Activated naive CD8-positive, alpha-beta T cell treated with anti-CD3 and anti-CD28 coated beads for 36 hours (primary cell): ENCODE data around the gene IFI27L2. TPM values are rescaled to one million over a fixed set of nuclear protein-coding genes. Genes with fewer than 3 reads are reported as not detected.

Source experiments
- DNase-seq: peaks from one replicate; pipeline ENCODE4 v3.0.0; 2021
- H3K27ac Mint-ChIP-seq: one replicate; pipeline ENCODE4 v1.8.0; 2022; ENCODE audit warnings: mild to moderate bottlenecking, moderate library complexity, mixed read lengths
- H3K27me3 Mint-ChIP-seq: one replicate; pipeline ENCODE4 v1.8.0; 2022; ENCODE audit warnings: mild to moderate bottlenecking, mixed read lengths
- H3K36me3 Mint-ChIP-seq: one replicate; pipeline ENCODE4 v1.8.0; 2021; ENCODE audit warnings: mild to moderate bottlenecking, mixed read lengths
- H3K4me1 Mint-ChIP-seq: one replicate; pipeline ENCODE4 v1.8.0; 2021; ENCODE audit warnings: mixed read lengths
- H3K4me3 Mint-ChIP-seq: one replicate; pipeline ENCODE4 v1.8.0; 2022; ENCODE audit warnings: mild to moderate bottlenecking, moderate library complexity, mixed read lengths
- H3K9me3 Mint-ChIP-seq: one replicate; pipeline ENCODE4 v1.8.0; 2022; ENCODE audit warnings: mixed read lengths
- total RNA-seq, 2 experiments: library from RNA; stranded (reverse); gene quantifications; one replicate each; pipeline ENCODE4 v1.2.3, GENCODE V29; 2021

IFI27L2 gene
- total RNA-seq, 2 experiments from 2014 or later: 51.5 to 55.6 TPM

DNA sequence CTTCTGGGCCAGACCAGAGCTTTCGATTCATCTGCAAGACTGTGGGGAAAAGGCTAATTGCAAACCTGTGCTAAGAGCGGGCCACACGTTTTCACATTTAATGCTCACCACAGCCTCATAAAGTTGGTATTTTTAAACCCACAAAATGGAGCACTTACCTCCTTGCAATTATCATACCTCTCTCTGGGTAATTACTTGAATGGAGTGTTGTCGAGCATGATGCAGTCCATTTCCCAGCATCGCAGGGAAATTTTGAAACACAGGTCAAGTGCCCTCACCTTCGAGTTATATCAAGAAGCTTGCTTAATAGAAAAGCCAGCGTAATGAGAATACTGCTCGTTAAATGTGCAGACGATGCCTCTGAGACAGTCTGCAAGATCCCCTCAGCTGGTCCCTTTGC is 8.8 kb upstream of the IFI27L2 start:
- DNase-seq: no peak
- H3K27me3 Mint-ChIP-seq: no peaks in the 10 kb centered on the region
- H3K9me3 Mint-ChIP-seq: peaks cover 1% of the 10 kb centered on the region
- H3K36me3 Mint-ChIP-seq: no peaks in the 10 kb centered on the region
- no peak overlapping the region for H3K27ac Mint-ChIP-seq
- H3K4me1 Mint-ChIP-seq: no peaks in the 10 kb centered on the region
- H3K4me3 Mint-ChIP-seq: no peak overlapping the region

DNA sequence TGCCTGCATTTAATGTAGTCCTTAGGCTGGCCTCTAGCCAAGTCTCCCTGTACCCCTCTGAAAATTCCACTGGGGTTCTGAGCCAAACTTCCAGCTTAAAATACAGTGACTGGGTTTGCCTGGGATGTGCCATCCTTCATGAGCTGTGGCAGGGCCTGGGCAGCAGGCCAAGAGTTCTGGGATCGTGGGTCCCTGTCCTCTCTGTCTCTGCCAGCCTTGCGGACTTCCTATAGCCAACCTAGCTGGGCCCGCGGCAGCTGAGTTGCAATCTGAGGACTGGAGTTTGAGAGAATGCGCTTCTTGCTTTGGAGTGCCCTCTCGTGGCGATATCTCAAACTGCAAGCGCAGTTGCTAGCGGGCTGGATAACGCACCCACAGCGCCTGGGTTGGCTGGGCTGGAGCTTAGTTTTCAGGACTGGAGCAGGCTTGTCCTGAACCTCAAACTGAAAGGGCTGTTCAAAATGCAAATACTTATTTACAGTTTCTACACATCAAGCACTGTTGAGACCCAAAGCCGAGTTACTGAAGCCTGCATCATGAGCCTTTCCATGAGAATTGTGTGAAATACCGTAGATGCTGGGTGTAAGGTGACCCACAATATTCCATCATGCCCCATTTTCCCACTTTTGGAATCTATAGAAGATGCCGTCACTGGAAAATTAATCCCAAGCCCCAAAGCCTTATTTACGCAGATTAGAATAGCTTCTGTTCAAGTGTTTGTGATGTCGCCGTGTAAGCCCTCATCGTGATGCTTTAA is 7.3 kb upstream of the IFI27L2 start:
- H3K4me3 Mint-ChIP-seq: no peak overlapping the region
- no peak overlapping the region for H3K27ac Mint-ChIP-seq
- H3K36me3 Mint-ChIP-seq: no peaks in the 10 kb centered on the region
- H3K27me3 Mint-ChIP-seq: no peaks in the 10 kb centered on the region
- peaks cover 3% of the 10 kb centered on the region for H3K4me1 Mint-ChIP-seq
- H3K9me3 Mint-ChIP-seq: peaks cover 1% of the 10 kb centered on the region
- DNase-seq: peak; percentile 76

DNA sequence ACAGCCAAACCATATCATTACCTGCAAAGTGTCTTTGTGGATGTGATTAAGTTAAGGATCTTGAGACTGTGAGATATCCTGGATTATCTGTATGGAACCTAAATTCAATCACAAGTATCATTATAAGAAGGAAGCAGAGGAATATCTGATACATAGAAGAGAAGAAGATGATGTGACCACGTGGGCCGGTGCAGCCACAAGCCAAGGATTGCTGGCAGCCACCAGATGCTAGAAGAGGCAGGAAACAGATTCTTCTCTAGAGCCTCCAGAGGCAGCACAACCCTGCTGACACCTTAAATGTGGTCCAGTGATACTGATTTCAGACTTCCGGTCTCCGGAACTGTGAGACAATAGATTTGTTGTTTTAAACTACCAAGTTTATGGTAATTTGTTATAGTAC is 6.1 kb upstream of the IFI27L2 start:
- DNase-seq: no peak
- H3K9me3 Mint-ChIP-seq: peaks cover 1% of the 10 kb centered on the region
- H3K36me3 Mint-ChIP-seq: no peaks in the 10 kb centered on the region
- peaks cover 3% of the 10 kb centered on the region for H3K4me1 Mint-ChIP-seq
- H3K27ac Mint-ChIP-seq: no peak overlapping the region
- H3K4me3 Mint-ChIP-seq: no peak overlapping the region
- no peaks in the 10 kb centered on the region for H3K27me3 Mint-ChIP-seq

DNA sequence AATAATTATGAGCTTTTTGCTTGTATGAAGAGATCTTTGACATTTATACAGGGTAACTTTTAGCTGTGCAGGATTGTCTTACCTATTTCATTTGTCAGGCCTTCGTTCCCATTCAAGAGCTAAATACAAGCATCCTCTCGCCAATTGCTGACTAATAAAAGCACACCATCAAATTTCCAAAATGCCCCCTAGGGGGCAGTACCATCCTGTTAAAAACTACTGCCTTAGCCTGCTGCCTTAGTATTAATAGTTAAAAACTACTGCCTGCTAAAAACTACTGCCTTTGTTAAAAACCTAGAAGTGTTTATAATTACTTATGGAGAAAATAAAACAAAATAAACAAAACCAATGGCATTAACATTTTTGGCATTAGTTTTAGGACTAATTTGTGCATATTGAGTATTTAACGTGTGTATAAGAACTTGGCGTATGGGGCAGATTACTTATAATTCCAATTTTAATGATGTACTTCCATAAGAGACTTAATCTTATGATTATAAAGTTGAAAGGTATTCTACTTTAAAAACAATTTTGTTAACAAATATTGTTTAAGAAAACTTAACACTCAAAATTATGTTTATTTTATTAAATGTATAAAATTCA is 3.0 kb upstream of the IFI27L2 start:
- Mint-ChIP-seq H3K27me3 (no peaks in the 10 kb centered on the region), H3K36me3 (no peaks in the 10 kb centered on the region), H3K27ac (no peak overlapping the region), H3K4me1 (peaks cover 18% of the 10 kb centered on the region), H3K9me3 (peaks cover 1% of the 10 kb centered on the region), H3K4me3 (no peak overlapping the region)
- peak; percentile 52 for DNase-seq

DNA sequence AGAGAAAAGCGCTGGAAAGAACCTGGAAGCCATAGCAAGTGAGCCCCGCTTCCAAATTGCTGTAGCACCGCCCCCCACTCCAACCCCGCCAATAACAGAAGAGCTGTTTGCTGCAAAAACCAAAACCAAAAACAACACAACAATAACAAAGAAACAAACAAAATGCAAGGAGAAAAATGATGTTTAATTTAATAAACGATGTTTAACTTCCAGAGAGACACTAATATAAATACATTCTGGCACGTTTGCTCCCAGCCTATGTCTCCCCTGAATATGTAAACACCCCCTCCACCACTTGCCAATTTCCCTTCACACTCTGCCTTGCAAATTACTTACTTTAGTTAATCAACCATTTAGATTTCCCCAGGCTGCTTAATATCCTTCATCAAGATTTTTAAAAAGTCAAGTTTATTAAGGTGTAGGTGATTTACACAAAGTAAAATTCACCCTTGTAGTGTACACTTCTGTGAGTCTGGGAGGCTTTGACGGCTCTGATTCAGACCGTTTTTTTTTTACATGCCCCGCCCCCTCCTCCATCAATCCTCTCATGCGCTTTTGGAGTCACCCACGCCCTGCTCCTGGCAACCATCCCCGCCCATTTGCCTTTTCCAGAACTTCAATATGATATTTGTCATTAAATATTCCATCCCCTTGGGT is 482 bp upstream of the IFI27L2 start:
- peak; percentile 33 for DNase-seq
- Mint-ChIP-seq H3K9me3 (no peaks in the 10 kb centered on the region), H3K27ac (no peak overlapping the region), H3K4me3 (peak overlapping the region; percentile 89), H3K4me1 (peaks cover 18% of the 10 kb centered on the region), H3K27me3 (no peaks in the 10 kb centered on the region), H3K36me3 (peaks cover 2% of the 10 kb centered on the region)

DNA sequence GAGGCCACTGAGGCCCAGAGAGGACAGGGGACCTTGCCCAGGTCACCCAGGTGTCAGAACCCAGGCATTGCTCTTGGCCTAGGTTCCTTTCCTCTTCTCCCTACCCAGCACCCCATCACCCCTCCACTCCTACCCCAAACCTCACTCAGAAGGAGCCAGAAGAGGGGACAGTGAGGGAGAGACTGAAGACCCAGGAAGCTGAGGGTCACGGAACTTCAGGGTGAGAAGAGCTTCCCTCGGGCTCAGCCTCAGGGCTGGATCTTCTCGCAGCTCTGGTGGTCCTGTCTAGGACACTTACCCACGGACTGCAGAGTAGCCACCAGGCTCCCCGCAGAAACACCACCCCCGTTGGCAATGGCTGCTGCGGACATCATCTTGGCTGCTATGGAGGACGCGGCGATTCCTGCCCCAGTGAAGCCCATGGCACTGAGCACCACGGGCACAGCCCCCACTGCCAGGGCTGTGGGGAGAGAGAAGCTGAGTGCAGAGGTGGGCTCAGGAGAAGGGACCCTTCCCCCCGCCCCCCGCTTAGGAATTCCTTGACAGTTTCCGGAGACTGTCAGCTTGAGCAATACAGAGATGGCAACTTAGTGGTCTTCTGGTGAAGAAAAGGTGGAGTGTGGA is 1.1 kb downstream of the IFI27L2 start:
- peak overlapping the region; percentile 89 for H3K4me3 Mint-ChIP-seq
- H3K27me3 Mint-ChIP-seq: no peaks in the 10 kb centered on the region
- peaks cover 18% of the 10 kb centered on the region for H3K4me1 Mint-ChIP-seq
- no peak for DNase-seq
- H3K27ac Mint-ChIP-seq: peak overlapping the region; percentile 25
- H3K9me3 Mint-ChIP-seq: no peaks in the 10 kb centered on the region
- peaks cover 2% of the 10 kb centered on the region for H3K36me3 Mint-ChIP-seq

DNA sequence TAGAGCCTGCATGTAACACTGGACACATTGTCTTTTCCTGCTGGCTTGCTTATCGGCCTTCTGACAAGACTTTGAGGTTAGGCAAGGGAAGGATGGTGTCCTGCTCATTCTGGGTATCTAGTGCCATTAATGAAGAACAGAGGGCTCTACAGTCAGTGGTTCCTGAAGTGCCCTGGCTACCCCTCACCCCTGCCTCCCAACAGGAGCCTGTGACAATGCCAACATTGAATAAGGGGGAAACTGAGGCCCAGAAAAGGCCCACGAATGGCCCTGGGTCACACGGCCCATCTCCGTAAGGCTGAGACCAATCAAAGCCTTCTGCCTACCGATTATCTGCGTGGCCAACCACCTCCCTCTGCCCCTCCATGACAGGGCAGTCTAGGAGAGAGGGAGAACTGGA is 2.1 kb downstream of the IFI27L2 start:
- Mint-ChIP-seq H3K27ac (no peak overlapping the region), H3K27me3 (no peaks in the 10 kb centered on the region), H3K36me3 (peaks cover 2% of the 10 kb centered on the region), H3K4me3 (no peak overlapping the region), H3K4me1 (peaks cover 18% of the 10 kb centered on the region), H3K9me3 (peaks cover 2% of the 10 kb centered on the region)
- DNase-seq: no peak

DNA sequence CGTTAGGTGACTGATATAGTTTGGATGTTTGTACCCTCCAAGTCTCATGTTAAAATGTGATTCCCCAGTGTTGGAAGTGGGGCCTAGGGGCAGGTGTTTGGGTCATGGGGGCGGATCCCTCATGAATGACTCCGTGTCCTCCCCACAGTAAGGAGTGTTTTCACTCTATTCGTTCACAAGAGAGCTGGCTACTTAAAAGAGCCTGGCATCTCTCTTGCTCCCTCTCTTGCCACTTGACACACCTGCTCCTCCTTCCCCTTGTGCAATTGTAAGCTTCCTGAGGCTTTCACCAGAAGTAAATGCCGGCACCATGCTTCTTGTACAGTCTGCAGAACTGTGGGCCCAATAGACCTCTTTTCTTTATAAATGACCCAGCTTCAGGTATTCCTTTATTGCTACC is 2.6 kb downstream of the IFI27L2 start:
- Mint-ChIP-seq H3K9me3 (peaks cover 2% of the 10 kb centered on the region), H3K27me3 (no peaks in the 10 kb centered on the region), H3K4me1 (peaks cover 15% of the 10 kb centered on the region), H3K4me3 (no peak overlapping the region), H3K27ac (no peak overlapping the region), H3K36me3 (peaks cover 2% of the 10 kb centered on the region)
- no peak for DNase-seq

DNA sequence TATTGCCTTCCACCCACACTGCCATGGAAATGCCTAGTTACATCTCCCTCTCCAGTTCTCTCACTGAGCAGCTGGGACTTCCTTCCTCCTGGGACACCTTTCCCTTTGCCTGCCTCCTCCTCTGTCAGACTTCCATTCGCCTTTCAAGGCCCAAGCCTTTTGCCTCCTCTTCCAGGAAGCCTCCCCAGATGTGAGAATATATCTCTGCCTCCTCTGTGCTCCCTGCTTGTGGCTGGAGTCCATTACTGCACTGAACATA is 3.1 kb downstream of the IFI27L2 start:
- no peak for DNase-seq
- Mint-ChIP-seq H3K4me1 (peaks cover 15% of the 10 kb centered on the region), H3K9me3 (peaks cover 2% of the 10 kb centered on the region), H3K27me3 (no peaks in the 10 kb centered on the region), H3K27ac (no peak overlapping the region), H3K36me3 (peaks cover 2% of the 10 kb centered on the region), H3K4me3 (no peak overlapping the region)

DNA sequence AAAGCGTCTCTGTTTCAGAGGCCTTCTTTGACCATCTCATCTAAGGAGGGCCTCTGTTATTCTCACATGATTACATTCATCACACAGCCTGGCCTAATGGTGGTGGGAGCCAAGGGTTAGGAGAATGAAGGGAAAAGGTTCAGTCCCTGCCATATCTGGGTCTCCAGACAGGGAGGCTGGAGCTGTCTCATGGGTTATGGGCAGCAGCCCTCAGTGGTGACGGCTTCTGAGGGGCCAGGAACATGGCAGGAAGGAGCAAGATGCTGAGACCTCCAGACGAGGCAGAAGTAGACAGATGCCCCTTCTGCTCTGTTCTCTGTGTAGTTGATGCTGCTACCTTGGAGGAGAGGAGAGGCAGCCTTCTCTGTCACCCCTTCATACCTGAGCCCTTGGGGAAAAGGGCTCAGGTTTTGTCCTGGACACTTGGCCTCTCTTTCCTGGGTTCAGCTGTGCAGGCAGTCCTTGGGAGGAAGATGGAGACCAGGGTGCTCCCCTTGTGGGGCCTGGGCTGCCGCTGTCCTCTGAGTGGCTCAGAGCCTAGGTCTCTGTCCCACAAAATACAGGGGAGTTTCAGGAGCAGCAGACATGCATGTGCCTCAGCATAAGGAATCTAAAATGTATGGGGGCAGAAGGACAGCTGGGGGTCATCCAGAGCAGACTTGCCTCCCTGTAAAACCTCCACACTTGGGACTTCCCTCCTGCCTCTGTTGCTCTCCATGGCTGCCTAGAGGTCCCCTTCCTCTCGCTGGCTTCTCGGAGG is 3.6 kb downstream of the IFI27L2 start:
- Mint-ChIP-seq H3K4me3 (no peak overlapping the region), H3K4me1 (peaks cover 15% of the 10 kb centered on the region), H3K27ac (no peak overlapping the region), H3K9me3 (peaks cover 5% of the 10 kb centered on the region), H3K36me3 (peaks cover 2% of the 10 kb centered on the region), H3K27me3 (no peaks in the 10 kb centered on the region)
- DNase-seq: no peak

DNA sequence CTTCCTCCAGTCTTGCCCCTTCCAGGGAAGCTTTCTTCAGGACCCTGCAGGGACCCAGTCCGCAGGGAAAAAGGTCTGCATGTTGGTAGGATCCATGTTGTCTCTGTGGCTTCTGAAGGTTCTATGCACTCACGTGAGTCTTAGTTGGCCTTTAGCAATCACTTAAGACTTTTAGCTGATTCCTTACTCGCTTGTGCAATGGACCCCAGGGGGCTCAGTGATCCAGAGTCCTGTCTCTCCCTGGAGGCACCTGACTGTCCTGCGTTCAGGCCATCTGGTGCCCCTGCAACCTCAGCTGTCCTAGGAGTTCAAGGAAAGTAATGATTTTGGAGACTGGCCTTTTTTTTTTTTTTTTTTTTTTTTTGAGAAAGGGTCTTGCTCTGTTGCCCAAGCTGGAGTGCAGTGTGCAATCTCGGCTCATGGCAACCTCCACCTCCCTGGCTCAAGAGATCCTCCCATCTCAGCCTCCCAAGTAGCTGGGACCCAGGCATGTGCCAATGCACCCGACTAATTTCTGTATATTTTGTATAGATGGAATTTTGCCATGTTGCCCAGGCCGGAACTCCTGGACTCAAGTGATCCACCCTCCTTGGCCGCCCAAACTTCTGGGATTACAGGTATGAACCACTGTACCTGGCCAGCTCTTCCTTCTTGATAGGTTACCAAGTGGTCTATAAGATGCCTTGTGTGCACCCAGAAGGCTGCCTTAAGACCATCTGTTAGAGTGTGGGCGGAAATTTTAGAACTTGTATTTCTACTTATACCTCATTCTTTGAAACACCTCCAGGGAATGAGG is 4.6 kb downstream of the IFI27L2 start:
- Mint-ChIP-seq H3K4me3 (no peak overlapping the region), H3K27me3 (no peaks in the 10 kb centered on the region), H3K4me1 (peaks cover 9% of the 10 kb centered on the region), H3K36me3 (peaks cover 4% of the 10 kb centered on the region), H3K27ac (no peak overlapping the region), H3K9me3 (peaks cover 10% of the 10 kb centered on the region)
- no peak for DNase-seq

DNA sequence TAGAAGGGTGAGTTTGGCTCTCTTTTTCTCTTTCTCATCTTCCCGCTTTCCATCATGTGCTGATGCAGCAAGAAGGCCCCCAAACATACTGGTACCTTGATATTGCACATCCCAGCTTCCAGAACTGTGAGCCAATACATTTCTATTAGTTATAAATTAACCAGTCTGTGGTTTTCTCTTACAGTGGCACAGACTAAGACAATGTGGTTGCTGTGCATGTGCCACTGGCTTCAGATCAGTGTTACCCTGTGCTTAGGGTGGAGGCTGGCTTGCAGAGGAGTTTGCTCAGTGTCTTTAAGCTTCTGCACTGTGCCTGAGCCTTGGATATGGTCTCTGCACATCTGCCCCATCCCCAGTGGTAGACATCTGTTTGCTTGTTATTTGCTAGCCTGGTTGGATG is 5.5 kb downstream of the IFI27L2 start:
- Mint-ChIP-seq H3K9me3 (peaks cover 15% of the 10 kb centered on the region), H3K27ac (no peak overlapping the region), H3K4me3 (no peak overlapping the region), H3K27me3 (no peaks in the 10 kb centered on the region), H3K36me3 (peaks cover 4% of the 10 kb centered on the region), H3K4me1 (peaks cover 5% of the 10 kb centered on the region)
- no peak for DNase-seq

DNA sequence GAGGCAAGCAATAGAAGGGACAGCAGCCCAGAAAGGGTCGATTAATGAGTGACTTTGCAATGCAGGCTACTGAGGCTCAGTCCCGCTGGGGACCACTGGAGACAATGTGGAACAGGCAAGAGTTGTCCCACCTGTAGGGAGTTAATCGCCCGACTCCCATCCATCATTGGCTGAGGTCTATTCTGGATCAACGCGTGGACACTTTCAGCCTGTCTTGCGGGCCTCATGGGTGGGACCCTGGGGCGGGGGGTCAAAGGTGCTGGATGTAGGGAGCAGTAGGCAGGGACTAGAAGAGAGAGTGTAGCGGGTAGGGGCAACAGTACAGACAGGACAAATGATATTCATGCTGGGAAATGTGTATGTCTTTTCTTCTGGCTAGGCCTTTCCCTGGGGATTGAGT is 6.1 kb downstream of the IFI27L2 start:
- H3K4me3 Mint-ChIP-seq: no peak overlapping the region
- no peaks in the 10 kb centered on the region for H3K27me3 Mint-ChIP-seq
- H3K4me1 Mint-ChIP-seq: no peaks in the 10 kb centered on the region
- H3K27ac Mint-ChIP-seq: no peak overlapping the region
- H3K9me3 Mint-ChIP-seq: peaks cover 15% of the 10 kb centered on the region
- H3K36me3 Mint-ChIP-seq: peaks cover 4% of the 10 kb centered on the region
- DNase-seq: no peak

DNA sequence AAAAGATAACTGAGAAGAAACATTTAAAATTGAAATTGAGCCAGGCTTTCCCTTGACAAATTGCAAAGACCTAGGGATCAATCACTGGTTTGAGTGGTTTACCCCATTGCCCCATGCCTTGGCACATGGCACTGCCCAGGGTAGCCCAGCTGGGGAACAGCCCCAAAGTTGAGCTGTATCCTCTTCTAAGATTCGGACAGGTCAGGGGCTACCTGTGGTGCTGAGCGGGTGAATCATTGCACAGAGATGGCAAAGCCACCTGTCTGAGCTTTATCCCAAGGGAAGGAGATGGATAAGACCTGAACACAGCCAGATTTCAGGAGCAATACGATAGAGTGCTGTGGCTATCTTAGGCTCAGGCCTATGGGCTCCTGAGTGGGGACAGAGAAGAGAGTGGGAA is 7.0 kb downstream of the IFI27L2 start:
- Mint-ChIP-seq H3K27me3 (peaks cover under 1% of the 10 kb centered on the region), H3K9me3 (peaks cover 15% of the 10 kb centered on the region), H3K4me1 (no peaks in the 10 kb centered on the region), H3K36me3 (peaks cover 4% of the 10 kb centered on the region), H3K4me3 (no peak overlapping the region), H3K27ac (no peak overlapping the region)
- no peak for DNase-seq
